ENCODE measurements around the gene TREML2. TPM values are rescaled to one million over a fixed set of nuclear protein-coding genes. Genes with fewer than 3 reads are reported as not detected.

TREML2 gene
- polyA plus RNA-seq, 1 donor from 2014 or later: not detected

GRCh38 chr6:41177287-41177686 is 23.7 kb downstream of the TREML2 start:
- H3F3A ChIP-seq (ENCODE audit: insufficient read depth, low read length, poor library complexity, severe bottlenecking): no peaks in the 10 kb centered on the region
- no peak overlapping the region for H3K4me3 ChIP-seq (ENCODE audit: low read length)
- H3K36me3 ChIP-seq (ENCODE audit: insufficient read depth, low read length): no peaks in the 10 kb centered on the region
- no peak overlapping the region for H2AFZ ChIP-seq (ENCODE audit: low read depth, low read length)
- H3K27ac ChIP-seq (ENCODE audit: low read length): no peak overlapping the region
- H3K79me2 ChIP-seq (replicated peaks; ENCODE audit: insufficient read depth, low read length): no peaks in the 10 kb centered on the region
- H3K27me3 ChIP-seq (ENCODE audit: insufficient read depth, low read depth, low read length): no peaks in the 10 kb centered on the region
- H4K20me1 ChIP-seq (ENCODE audit: insufficient read depth): no peaks in the 10 kb centered on the region
- TF ChIP-seq RAD21 (conservative IDR thresholded peaks at IDR 0.05) (no peak), REST (IDR thresholded peaks at IDR 0.05; ENCODE audit: borderline replicate concordance) (no peak), TAF1 (IDR thresholded peaks at IDR 0.05; ENCODE audit: low read depth) (no peak), POLR2AphosphoS5 (IDR thresholded peaks at IDR 0.05) (no peak), EZH2 (IDR thresholded peaks at IDR 0.05; ENCODE audit: borderline replicate concordance, insufficient read depth, low read length, poor library complexity, severe bottlenecking) (no peak)
- TF ChIP-seq, protein P1, sequence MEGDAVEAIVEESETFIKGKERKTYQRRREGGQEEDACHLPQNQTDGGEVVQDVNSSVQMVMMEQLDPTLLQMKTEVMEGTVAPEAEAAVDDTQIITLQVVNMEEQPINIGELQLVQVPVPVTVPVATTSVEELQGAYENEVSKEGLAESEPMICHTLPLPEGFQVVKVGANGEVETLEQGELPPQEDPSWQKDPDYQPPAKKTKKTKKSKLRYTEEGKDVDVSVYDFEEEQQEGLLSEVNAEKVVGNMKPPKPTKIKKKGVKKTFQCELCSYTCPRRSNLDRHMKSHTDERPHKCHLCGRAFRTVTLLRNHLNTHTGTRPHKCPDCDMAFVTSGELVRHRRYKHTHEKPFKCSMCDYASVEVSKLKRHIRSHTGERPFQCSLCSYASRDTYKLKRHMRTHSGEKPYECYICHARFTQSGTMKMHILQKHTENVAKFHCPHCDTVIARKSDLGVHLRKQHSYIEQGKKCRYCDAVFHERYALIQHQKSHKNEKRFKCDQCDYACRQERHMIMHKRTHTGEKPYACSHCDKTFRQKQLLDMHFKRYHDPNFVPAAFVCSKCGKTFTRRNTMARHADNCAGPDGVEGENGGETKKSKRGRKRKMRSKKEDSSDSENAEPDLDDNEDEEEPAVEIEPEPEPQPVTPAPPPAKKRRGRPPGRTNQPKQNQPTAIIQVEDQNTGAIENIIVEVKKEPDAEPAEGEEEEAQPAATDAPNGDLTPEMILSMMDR (IDR thresholded peaks at IDR 0.05; ENCODE audit: poor library complexity, severe bottlenecking): no peak
- no peaks in the 10 kb centered on the region for H3K9me3 ChIP-seq (ENCODE audit: low read length)
- H3K9me2 ChIP-seq (ENCODE audit: insufficient read depth, low read length): no peaks in the 10 kb centered on the region
- no peak overlapping the region for H3K4me2 ChIP-seq (ENCODE audit: low read length)
- H3K9ac ChIP-seq (ENCODE audit: low read length): no peak overlapping the region

DNA sequence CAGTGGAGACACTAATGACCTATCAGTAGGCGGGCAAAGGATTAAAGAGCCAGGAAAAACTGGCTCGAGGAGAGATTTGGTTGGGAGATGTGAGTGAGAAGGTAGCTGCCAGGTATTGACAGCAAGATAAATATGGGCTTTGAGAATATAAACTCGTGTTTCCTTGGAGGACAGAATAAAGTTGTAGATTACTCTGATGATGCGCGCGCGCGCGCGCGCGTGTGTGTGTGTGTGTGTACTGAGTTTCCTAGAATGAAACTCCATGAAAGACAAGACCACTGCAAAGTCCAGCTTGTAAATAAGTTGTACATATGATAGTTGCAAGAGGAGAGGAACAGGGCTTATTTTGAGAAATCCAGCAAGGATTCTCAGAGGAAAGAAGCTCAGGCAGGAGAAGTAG is 24.8 kb downstream of the TREML2 start:
- H2AFZ ChIP-seq (ENCODE audit: low read depth, low read length): no peak overlapping the region
- H3K9me2 ChIP-seq (ENCODE audit: insufficient read depth, low read length): no peaks in the 10 kb centered on the region
- no peaks in the 10 kb centered on the region for H3K9me3 ChIP-seq (ENCODE audit: low read length)
- H3K79me2 ChIP-seq (replicated peaks; ENCODE audit: insufficient read depth, low read length): no peaks in the 10 kb centered on the region
- no peaks in the 10 kb centered on the region for H3F3A ChIP-seq (ENCODE audit: insufficient read depth, low read length, poor library complexity, severe bottlenecking)
- TF ChIP-seq SMC3 (conservative IDR thresholded peaks at IDR 0.05; ENCODE audit: poor library complexity): no peak
- no peak for TF ChIP-seq RAD21 (conservative IDR thresholded peaks at IDR 0.05)
- no peak for TF ChIP-seq REST (IDR thresholded peaks at IDR 0.05; ENCODE audit: borderline replicate concordance)
- no peaks in the 10 kb centered on the region for H3K27me3 ChIP-seq (ENCODE audit: insufficient read depth, low read depth, low read length)
- H3K9ac ChIP-seq (ENCODE audit: low read length): no peak overlapping the region
- H3K27ac ChIP-seq (ENCODE audit: low read length): no peak overlapping the region
- H3K36me3 ChIP-seq (ENCODE audit: insufficient read depth, low read length): no peaks in the 10 kb centered on the region
- no peak overlapping the region for H3K4me3 ChIP-seq (ENCODE audit: low read length)
- no peaks in the 10 kb centered on the region for H4K20me1 ChIP-seq (ENCODE audit: insufficient read depth)
- H3K4me2 ChIP-seq (ENCODE audit: low read length): no peak overlapping the region
